ENCODE measurements around the gene KCNQ1. TPM values are rescaled to one million over a fixed set of nuclear protein-coding genes. Genes with fewer than 3 reads are reported as not detected.
A peak's percentile ranks its signal among the peaks of the same experiment; 100 is the strongest.

KCNQ1 gene
- total and polyA plus RNA-seq, 2 donors (not counting 1 experiment from before 2014, with no cell fraction given): not detected

DNA sequence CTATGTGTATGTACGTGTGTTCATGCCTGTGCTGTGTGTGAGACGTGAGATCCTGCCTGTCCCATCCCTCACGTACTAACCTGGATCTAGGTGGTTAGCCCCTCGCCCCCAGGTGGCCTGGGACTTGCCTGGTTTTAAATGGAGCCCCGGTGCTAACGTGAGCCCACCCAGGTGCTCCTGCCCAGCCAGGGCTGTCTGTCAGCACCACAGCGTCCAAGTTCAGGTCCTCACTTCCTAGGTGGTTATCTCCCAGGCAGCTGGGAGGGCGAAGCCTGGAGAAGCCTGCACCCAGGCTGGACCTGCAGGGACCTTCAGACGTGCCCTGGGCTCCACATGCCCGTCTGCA is 86.0 kb downstream of the KCNQ1 start:
- Histone ChIP-seq H3K27me3 (ENCODE audit: control insufficient read depth, insufficient read depth, low read length) (no peaks in the 10 kb centered on the region), H4K20me1 (ENCODE audit: control insufficient read depth, extremely low read depth, insufficient read depth, low read length) (no peaks in the 10 kb centered on the region), H3K27ac (ENCODE audit: insufficient read depth, low read length) (no peak overlapping the region), H3K9me3 (ENCODE audit: control insufficient read depth, insufficient read depth, low read depth, low read length) (no peaks in the 10 kb centered on the region), H3K4me3 (replicated peaks in 1 of 4; ENCODE audit: control extremely low read depth in 1 of 4, insufficient read depth in 1 of 4, low read depth in 3 of 4, low read length in 4 of 4) (no peak overlapping the region), H3K9ac (ENCODE audit: insufficient read depth, low read length) (no peak overlapping the region), H3K79me2 (ENCODE audit: control insufficient read depth, insufficient read depth, low read length) (no peaks in the 10 kb centered on the region), H3K36me3 (ENCODE audit: control insufficient read depth, insufficient read depth, low read length) (no peaks in the 10 kb centered on the region), H2AFZ (ENCODE audit: low read length) (no peak overlapping the region), H3K4me1 (ENCODE audit: control insufficient read depth, extremely low read depth, insufficient read depth, low read length) (peaks cover 11% of the 10 kb centered on the region), H3K4me2 (ENCODE audit: extremely low read depth, insufficient read depth, low read length) (no peak overlapping the region)
- TF ChIP-seq EZH2 (IDR thresholded peaks at IDR 0.05; ENCODE audit: low read length, missing control alignments): no peak
- TF ChIP-seq, protein P1, sequence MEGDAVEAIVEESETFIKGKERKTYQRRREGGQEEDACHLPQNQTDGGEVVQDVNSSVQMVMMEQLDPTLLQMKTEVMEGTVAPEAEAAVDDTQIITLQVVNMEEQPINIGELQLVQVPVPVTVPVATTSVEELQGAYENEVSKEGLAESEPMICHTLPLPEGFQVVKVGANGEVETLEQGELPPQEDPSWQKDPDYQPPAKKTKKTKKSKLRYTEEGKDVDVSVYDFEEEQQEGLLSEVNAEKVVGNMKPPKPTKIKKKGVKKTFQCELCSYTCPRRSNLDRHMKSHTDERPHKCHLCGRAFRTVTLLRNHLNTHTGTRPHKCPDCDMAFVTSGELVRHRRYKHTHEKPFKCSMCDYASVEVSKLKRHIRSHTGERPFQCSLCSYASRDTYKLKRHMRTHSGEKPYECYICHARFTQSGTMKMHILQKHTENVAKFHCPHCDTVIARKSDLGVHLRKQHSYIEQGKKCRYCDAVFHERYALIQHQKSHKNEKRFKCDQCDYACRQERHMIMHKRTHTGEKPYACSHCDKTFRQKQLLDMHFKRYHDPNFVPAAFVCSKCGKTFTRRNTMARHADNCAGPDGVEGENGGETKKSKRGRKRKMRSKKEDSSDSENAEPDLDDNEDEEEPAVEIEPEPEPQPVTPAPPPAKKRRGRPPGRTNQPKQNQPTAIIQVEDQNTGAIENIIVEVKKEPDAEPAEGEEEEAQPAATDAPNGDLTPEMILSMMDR (conservative IDR thresholded peaks at IDR 0.05 in 1 of 2, IDR thresholded peaks at IDR 0.05 in 1 of 2; ENCODE audit: low read depth in 1 of 2, low read length in 2 of 2): no peak
- no peak for DNase-seq (ENCODE audit: low read depth in 2 of 2)

DNA sequence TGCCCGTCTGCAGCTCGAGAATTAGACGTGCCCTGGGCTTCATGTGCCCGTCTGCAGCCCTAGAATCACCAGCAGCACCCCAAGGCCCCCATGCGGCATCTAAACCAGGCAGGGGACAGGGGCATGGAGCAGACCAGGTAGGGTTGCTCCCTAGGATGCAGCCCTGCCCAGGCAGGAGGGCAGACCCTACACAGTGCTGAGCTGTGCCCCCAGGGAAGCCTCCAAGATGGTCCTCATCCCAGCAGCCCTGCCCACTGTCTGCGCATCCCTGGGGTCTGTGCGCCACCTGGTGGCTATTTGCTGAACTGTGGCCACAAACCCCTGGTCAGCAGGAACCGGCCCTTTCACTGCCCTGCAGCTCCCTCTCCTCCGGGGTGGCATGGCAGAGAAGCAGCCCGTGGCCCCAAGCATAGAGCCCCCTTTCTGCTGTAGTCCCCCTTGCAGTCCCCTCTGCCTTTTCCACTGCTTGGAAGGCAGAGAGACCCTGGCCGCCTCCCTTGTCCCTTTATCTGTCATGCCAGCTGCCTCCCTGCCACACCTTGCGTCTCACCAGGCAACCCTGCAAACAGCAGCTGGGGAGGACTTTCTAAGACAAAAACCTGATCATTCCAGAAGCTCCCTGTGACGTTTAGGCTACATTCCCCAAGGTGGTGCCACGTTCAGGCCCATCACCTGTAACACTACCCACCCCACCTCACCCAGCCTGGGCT is 86.6 kb downstream of the KCNQ1 start:
- H3K4me2 ChIP-seq (ENCODE audit: extremely low read depth, insufficient read depth, low read length): no peak overlapping the region
- DNase-seq (ENCODE audit: low read depth in 2 of 2): peak; percentile 15 to 46
- no peaks in the 10 kb centered on the region for H4K20me1 ChIP-seq (ENCODE audit: control insufficient read depth, extremely low read depth, insufficient read depth, low read length)
- H3K4me3 ChIP-seq (replicated peaks in 1 of 4; ENCODE audit: control extremely low read depth in 1 of 4, insufficient read depth in 1 of 4, low read depth in 3 of 4, low read length in 4 of 4): no peak overlapping the region
- no peaks in the 10 kb centered on the region for H3K9me3 ChIP-seq (ENCODE audit: control insufficient read depth, insufficient read depth, low read depth, low read length)
- peaks cover 11% of the 10 kb centered on the region for H3K4me1 ChIP-seq (ENCODE audit: control insufficient read depth, extremely low read depth, insufficient read depth, low read length)
- TF ChIP-seq EZH2 (IDR thresholded peaks at IDR 0.05; ENCODE audit: low read length, missing control alignments): no peak
- TF ChIP-seq, protein P1 (conservative IDR thresholded peaks at IDR 0.05 in 1 of 2, IDR thresholded peaks at IDR 0.05 in 1 of 2; ENCODE audit: low read depth in 1 of 2, low read length in 2 of 2): peak; percentile 89 to 90
- H3K27me3 ChIP-seq (ENCODE audit: control insufficient read depth, insufficient read depth, low read length): no peaks in the 10 kb centered on the region
- no peak overlapping the region for H3K9ac ChIP-seq (ENCODE audit: insufficient read depth, low read length)
- no peak overlapping the region for H2AFZ ChIP-seq (ENCODE audit: low read length)
- H3K36me3 ChIP-seq (ENCODE audit: control insufficient read depth, insufficient read depth, low read length): no peaks in the 10 kb centered on the region
- no peaks in the 10 kb centered on the region for H3K79me2 ChIP-seq (ENCODE audit: control insufficient read depth, insufficient read depth, low read length)
- H3K27ac ChIP-seq (ENCODE audit: insufficient read depth, low read length): no peak overlapping the region

DNA sequence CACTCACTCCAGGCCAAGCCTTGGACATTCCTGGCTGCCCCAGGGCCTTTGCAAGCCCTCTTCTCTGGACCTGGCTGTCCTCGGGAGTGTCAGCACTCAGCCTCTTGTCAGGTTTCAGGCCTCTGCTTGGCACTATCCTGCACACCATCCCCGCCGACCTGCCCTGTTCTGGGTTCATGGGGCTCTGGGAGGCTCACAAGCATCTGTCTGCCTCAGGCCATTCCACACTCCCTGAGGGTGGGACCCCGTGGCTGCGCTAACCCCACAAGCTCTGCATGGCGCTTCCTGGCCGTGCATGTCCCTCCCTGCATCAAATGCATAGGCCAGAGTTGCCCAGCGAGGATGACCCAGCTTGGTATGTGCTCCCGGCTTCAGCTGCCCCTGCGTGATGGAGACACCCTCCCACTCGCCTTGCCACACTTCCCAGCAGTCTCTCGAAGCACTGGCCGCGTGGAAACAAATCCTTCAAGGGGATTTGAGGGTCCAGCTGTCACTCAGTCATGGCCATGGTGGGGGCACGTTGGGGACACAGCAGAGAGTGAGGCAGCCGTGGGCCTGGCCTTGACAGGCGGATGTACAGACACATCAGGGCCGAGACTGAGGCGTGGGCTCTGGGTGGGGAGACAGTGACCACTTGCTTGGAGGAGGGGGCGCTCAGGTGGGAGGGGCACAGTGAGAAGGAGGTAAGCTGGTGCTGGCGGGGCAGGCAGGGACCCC is 87.3 kb downstream of the KCNQ1 start:
- no peak overlapping the region for H3K9ac ChIP-seq (ENCODE audit: insufficient read depth, low read length)
- H3K9me3 ChIP-seq (ENCODE audit: control insufficient read depth, insufficient read depth, low read depth, low read length): no peaks in the 10 kb centered on the region
- no peak overlapping the region for H2AFZ ChIP-seq (ENCODE audit: low read length)
- no peaks in the 10 kb centered on the region for H3K36me3 ChIP-seq (ENCODE audit: control insufficient read depth, insufficient read depth, low read length)
- no peaks in the 10 kb centered on the region for H3K27me3 ChIP-seq (ENCODE audit: control insufficient read depth, insufficient read depth, low read length)
- DNase-seq (ENCODE audit: low read depth in 2 of 2): no peak
- TF ChIP-seq, protein P1 (conservative IDR thresholded peaks at IDR 0.05 in 1 of 2, IDR thresholded peaks at IDR 0.05 in 1 of 2; ENCODE audit: low read depth in 1 of 2, low read length in 2 of 2): no peak
- no peaks in the 10 kb centered on the region for H4K20me1 ChIP-seq (ENCODE audit: control insufficient read depth, extremely low read depth, insufficient read depth, low read length)
- no peak overlapping the region for H3K4me3 ChIP-seq (replicated peaks in 1 of 4; ENCODE audit: control extremely low read depth in 1 of 4, insufficient read depth in 1 of 4, low read depth in 3 of 4, low read length in 4 of 4)
- no peak overlapping the region for H3K27ac ChIP-seq (ENCODE audit: insufficient read depth, low read length)
- H3K4me1 ChIP-seq (ENCODE audit: control insufficient read depth, extremely low read depth, insufficient read depth, low read length): peaks cover 11% of the 10 kb centered on the region
- H3K79me2 ChIP-seq (ENCODE audit: control insufficient read depth, insufficient read depth, low read length): no peaks in the 10 kb centered on the region
- H3K4me2 ChIP-seq (ENCODE audit: extremely low read depth, insufficient read depth, low read length): no peak overlapping the region

Data from fibroblast of lung (primary cell).